Activated CD8-positive, alpha-beta T cell treated with anti-CD3 and anti-CD28 coated beads for 36 hours (primary cell): ENCODE results near the gene DPM2. TPM values are rescaled to one million over a fixed set of nuclear protein-coding genes. Genes with fewer than 3 reads are reported as not detected.

ENCODE experiments used
- ATAC-seq: fragments of 200-7000 bp; cut with Tn5 transposase; one replicate; pipeline ENCODE4 v1.10.0; 2021; ENCODE audit warnings: mild to moderate bottlenecking, moderate library complexity
- CTCF ChIA-PET: fragments of 350-600 bp; sonication (Branson Sonifier 250); formaldehyde crosslinking; loops from one replicate; lab custom pipeline; 2021; ENCODE audit warnings: antibody characterized with exemption; lab: Charles Lee
- POLR2A ChIA-PET: fragments of 350-600 bp; sonication (Branson Sonifier 250); formaldehyde crosslinking; loops from one replicate; lab custom pipeline; 2021; ENCODE audit warnings: antibody characterized with exemption; lab: Charles Lee
- DNase-seq: peaks from one replicate; pipeline ENCODE4 v3.0.0-alpha.2; 2020
- H3K27ac Mint-ChIP-seq: one replicate; pipeline ENCODE4 v1.8.0; 2021; ENCODE audit warnings: mild to moderate bottlenecking, mixed read lengths
- H3K27me3 Mint-ChIP-seq: one replicate; pipeline ENCODE4 v1.8.0; 2021; ENCODE audit warnings: mixed read lengths
- H3K36me3 Mint-ChIP-seq: one replicate; pipeline ENCODE4 v1.8.0; 2021; ENCODE audit warnings: low read depth, mixed read lengths
- H3K4me1 Mint-ChIP-seq: one replicate; pipeline ENCODE4 v1.8.0; 2021; ENCODE audit warnings: low read depth, mixed read lengths
- H3K4me3 Mint-ChIP-seq: one replicate; pipeline ENCODE4 v1.8.0; 2021; ENCODE audit warnings: mild to moderate bottlenecking, moderate library complexity, mixed read lengths
- H3K9me3 Mint-ChIP-seq: one replicate; pipeline ENCODE4 v1.8.0; 2021; ENCODE audit warnings: mixed read lengths
- intact Hi-C: fragments of 100-400 bp; cut with micrococcal nuclease; formaldehyde crosslinking; loops from one replicate; pipeline ENCODE4 v1.10.0; 2022
- total RNA-seq, 2 experiments: library from RNA; stranded (reverse); gene quantifications; one replicate each; pipeline ENCODE4 v1.2.3, GENCODE V29; 2021
- TF ChIP-seq, protein P1 (sequence below): fragments of 200-600 bp; IDR thresholded peaks from one replicate; pipeline ENCODE4 v1.8.0; 2022; ENCODE audit warnings: antibody characterized with exemption, mild to moderate bottlenecking

Gene DPM2
- total RNA-seq, 2 experiments from 2014 or later = 41.3 to 43.9 TPM

DNA sequence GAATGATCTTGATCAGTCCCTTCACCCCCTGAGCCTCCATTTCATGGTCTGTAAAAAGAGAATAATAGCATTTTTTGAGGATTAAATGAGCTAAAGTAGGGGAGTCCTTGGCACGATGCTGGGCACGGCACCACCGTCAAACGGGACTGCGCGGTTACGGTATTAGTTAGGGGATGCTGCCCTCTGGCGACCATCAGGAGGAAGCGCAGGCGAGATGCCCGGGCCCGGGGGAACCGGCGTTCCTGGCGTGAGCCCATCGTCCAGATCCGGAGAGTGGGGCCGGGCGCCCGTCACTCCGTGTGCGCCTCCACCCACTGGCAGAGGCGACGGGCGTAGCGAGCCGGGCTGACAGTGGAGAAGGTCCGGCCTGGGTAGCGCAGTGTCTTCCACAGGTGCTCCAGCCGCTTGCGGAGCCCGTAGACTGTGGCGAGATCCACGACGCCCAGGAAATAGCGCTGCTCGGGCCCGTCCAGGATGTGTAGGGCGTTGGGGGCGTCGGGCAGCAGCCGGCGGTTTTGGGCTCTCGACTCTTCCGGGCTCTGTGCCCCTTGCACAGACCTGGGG lies 16.0 kb downstream of the DPM2 start:
- DNase-seq (peak; percentile 84), ATAC-seq (peak; percentile 56)
- Mint-ChIP-seq H3K27ac (no peak overlapping the region), H3K9me3 (no peaks in the 10 kb centered on the region), H3K4me1 (peaks cover 30% of the 10 kb centered on the region), H3K36me3 (no peaks in the 10 kb centered on the region), H3K27me3 (peaks cover 4% of the 10 kb centered on the region), H3K4me3 (peak overlapping the region; percentile 38)
- POLR2A ChIA-PET = interaction anchor here (0.6 to 1.9 kb wide), 10 partner anchors 8 to 186 kb away, joined by 3 to 8 read pairs (median 4); partner anchors contain the start of genes DPM2, PIP5KL1 and TOR2A
- CTCF ChIA-PET = interaction anchor here (0.6 to 5.0 kb wide), 56 partner anchors 8 to 707 kb away, joined by 3 to 46 read pairs (median 4); partner anchors contain the start of genes CDK9, DPM2, PIP5KL1 and ST6GALNAC6
- TF ChIP-seq, protein P1, sequence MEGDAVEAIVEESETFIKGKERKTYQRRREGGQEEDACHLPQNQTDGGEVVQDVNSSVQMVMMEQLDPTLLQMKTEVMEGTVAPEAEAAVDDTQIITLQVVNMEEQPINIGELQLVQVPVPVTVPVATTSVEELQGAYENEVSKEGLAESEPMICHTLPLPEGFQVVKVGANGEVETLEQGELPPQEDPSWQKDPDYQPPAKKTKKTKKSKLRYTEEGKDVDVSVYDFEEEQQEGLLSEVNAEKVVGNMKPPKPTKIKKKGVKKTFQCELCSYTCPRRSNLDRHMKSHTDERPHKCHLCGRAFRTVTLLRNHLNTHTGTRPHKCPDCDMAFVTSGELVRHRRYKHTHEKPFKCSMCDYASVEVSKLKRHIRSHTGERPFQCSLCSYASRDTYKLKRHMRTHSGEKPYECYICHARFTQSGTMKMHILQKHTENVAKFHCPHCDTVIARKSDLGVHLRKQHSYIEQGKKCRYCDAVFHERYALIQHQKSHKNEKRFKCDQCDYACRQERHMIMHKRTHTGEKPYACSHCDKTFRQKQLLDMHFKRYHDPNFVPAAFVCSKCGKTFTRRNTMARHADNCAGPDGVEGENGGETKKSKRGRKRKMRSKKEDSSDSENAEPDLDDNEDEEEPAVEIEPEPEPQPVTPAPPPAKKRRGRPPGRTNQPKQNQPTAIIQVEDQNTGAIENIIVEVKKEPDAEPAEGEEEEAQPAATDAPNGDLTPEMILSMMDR = peak; percentile 98
- intact Hi-C loops = no loop called here

GRCh38 chr9:127920794-127921193 lies 16.9 kb downstream of the DPM2 start:
- intact Hi-C loops = no loop called here
- ChIA-PET CTCF (interaction anchor here (0.6 to 5.0 kb wide), 55 partner anchors 9 to 706 kb away, joined by 3 to 46 read pairs (median 4); partner anchors contain the start of genes CDK9, DPM2, PIP5KL1 and ST6GALNAC6), POLR2A (interaction anchor here (0.6 to 1.9 kb wide), 7 partner anchors 14 to 186 kb away, joined by 3 to 8 read pairs (median 4); partner anchors contain the start of genes DPM2 and TOR2A)
- no peak for ATAC-seq
- DNase-seq = no peak
- H3K36me3 Mint-ChIP-seq = no peaks in the 10 kb centered on the region
- no peaks in the 10 kb centered on the region for H3K9me3 Mint-ChIP-seq
- peaks cover 28% of the 10 kb centered on the region for H3K4me1 Mint-ChIP-seq
- no peak overlapping the region for H3K27ac Mint-ChIP-seq
- TF ChIP-seq, protein P1 = no peak
- H3K4me3 Mint-ChIP-seq = no peak overlapping the region
- peaks cover 4% of the 10 kb centered on the region for H3K27me3 Mint-ChIP-seq

DNA sequence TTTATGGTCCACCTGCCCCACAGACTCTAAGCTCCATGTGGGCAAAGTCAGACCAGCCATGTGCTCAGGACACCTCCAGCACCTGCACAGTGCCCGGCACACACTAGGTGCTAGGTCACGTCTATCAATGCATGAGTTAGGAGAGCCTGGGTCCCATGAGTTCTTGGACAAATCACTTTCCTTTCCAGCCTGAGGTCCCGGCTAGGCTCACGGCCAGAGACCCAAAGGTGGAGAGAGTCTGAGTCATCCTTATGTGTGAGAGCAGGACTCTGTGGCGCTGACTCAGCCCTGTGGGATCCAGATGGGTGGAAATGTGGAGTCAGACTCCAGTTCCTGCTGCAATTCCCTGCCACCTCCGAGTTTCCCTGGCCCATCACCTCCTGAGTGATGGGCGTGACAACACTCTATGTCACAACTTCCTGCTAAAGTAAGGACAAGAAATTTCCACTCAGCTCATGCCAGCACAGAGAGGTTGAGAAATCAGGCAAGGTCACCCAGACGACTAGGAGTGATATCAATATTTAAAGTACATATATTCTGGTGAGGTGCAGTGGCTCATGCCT lies 18.3 kb downstream of the DPM2 start:
- Mint-ChIP-seq H3K4me3 (no peak overlapping the region), H3K4me1 (peaks cover 39% of the 10 kb centered on the region), H3K27ac (no peak overlapping the region), H3K27me3 (no peaks in the 10 kb centered on the region), H3K36me3 (peaks cover 4% of the 10 kb centered on the region), H3K9me3 (no peaks in the 10 kb centered on the region)
- POLR2A ChIA-PET = interaction anchor here (1.1 to 5.7 kb wide), 2 partner anchors 14 to 21 kb away, joined by 3 to 57 read pairs; no protein-coding TSS in a partner anchor
- intact Hi-C loops = loop anchor here (5.0 kb wide), 1 partner anchor 137 kb away; no protein-coding TSS in a partner anchor
- CTCF ChIA-PET = interaction anchor here (0.7 to 5.0 kb wide), 8 partner anchors 24 to 185 kb away, joined by 3 to 46 read pairs (median 4); partner anchors contain the start of genes CDK9 and TOR2A
- ATAC-seq = no peak
- DNase-seq = peak; percentile 47
- TF ChIP-seq, protein P1 = no peak

DNA sequence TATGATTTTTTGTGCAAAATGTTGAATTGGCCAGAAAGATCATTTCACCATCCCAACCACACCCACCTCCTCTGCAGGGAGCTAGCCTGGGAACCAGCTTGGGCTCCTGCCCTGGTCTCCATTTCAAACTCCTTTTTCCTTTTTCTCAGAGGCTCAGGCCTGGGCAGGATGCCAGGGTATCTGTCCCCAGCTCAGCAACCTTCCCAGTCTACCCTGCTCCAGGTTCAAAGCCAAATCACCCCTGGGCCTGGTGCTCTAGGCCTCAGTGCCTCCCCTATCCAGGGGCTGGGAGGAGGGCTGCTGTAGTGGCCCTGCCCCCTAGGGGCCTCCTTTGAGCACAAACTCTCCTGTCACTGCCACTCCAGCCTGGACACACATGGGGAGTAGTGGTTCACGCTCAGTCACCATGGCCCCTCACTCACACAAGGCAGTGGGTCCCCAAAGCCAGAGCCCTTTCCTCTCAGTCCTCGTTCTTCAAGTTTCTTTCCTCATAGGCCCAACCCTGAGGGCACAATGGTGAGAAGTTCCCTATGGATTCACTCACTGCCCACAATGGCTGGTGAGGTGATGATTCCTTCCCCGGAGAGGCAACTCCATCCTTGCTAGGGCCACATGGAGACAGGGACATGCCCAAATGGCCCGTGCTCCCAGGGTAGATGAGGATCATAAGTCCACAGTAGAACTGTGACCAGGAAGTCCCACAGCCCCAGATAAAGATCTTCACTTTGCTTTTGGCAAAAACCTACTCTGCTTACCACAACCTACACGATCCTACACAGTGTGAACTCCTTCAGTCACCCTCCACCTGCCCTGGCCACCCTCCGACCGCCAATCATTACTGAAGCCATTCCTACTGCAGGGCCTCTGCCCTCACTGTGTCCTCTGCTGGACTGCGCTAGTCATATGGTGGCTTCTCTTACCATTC lies 19.2 kb downstream of the DPM2 start:
- DNase-seq (no peak), ATAC-seq (no peak)
- intact Hi-C loops = loop anchor here (5.0 kb wide), 1 partner anchor 136 kb away; no protein-coding TSS in a partner anchor
- H3K4me3 Mint-ChIP-seq = peak overlapping the region; percentile 87
- H3K36me3 Mint-ChIP-seq = peaks cover 9% of the 10 kb centered on the region
- ChIA-PET POLR2A (interaction anchor here (1.1 to 5.7 kb wide), 2 partner anchors 13 to 20 kb away, joined by 3 to 57 read pairs; no protein-coding TSS in a partner anchor), CTCF (interaction anchor here (0.7 to 5.0 kb wide), 11 partner anchors 14 to 184 kb away, joined by 3 to 46 read pairs (median 4); partner anchors contain the start of gene TOR2A)
- H3K27me3 Mint-ChIP-seq = no peaks in the 10 kb centered on the region
- TF ChIP-seq, protein P1 = peak; percentile 29
- H3K27ac Mint-ChIP-seq = peak overlapping the region; percentile 30
- H3K9me3 Mint-ChIP-seq = no peaks in the 10 kb centered on the region
- H3K4me1 Mint-ChIP-seq = peaks cover 44% of the 10 kb centered on the region
